ENCODE results near the gene GBP6.

GRCh38 chr1:89335486-89335885 is 28.4 kb upstream of the GBP6 start:
- TF ChIP-seq POLR2AphosphoS5 (IDR thresholded peaks at IDR 0.05) (no peak), POLR2A (IDR thresholded peaks at IDR 0.05) (no peak)

Measured in breast epithelium (tissue), 3 donors.